NCI-H82 (cell line): ENCODE measurements around the gene PGRMC1.
"Not testable (repeated sequence)": the region's sequence is repeated elsewhere in the genome, so short reads cannot be mapped to it uniquely, and the experiment has no call there.

Experiments used
- DNase-seq: peaks from one replicate; lab custom pipeline; 2025; lab: John Stamatoyannopoulos, UW

Gene PGRMC1

DNA sequence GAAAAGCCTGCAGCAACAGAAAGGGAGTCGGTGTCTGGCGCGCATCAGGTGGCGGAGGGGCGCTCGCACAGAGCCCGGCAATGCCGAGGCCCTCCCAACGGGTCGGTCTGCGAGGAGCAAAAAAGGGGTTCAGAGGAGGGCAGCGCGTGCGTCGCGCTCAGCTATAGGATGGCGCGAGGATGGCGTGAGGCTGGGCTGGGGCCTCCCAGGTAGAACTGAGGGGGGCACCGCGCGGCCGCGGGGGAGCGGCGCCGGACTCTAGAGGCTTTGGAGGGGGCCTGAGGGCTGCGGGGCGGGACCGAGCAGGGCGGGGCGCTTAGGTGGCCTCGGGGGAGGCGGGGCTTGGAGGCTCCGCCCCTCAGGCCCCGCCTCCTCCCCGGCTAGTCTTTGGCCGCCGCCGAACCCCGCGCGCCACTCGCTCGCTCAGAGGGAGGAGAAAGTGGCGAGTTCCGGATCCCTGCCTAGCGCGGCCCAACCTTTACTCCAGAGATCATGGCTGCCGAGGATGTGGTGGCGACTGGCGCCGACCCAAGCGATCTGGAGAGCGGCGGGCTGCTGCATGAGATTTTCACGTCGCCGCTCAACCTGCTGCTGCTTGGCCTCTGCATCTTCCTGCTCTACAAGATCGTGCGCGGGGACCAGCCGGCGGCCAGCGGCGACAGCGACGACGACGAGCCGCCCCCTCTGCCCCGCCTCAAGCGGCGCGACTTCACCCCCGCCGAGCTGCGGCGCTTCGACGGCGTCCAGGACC lies at the start of gene PGRMC1:
TSS of gene PGRMC1 (plus strand) at position 414 of the 751 bp plus-strand sequence. CDS start at position 493, 79 bp downstream.
- peak; percentile 93 for DNase-seq

DNA sequence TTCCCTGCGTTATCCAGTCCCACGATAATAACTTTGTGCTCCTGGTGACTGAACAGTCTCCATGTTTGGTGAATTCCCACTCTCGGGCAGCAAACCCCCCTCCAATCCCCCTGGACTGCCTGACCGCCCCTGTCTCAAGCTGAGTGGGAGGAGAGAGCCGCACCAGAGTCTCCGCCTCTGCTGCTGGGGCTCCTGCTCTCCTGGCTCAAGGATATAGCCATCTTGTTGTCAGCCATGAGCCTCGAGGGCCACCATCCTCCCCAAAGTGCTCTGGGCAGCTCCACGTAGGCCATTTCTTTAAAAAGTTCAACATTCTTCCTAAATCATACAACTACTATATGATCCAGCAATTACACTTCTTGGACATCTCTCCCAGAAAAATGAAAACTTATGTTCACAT lies 49.3 kb upstream of the PGRMC1 start:
- no peak for DNase-seq

DNA sequence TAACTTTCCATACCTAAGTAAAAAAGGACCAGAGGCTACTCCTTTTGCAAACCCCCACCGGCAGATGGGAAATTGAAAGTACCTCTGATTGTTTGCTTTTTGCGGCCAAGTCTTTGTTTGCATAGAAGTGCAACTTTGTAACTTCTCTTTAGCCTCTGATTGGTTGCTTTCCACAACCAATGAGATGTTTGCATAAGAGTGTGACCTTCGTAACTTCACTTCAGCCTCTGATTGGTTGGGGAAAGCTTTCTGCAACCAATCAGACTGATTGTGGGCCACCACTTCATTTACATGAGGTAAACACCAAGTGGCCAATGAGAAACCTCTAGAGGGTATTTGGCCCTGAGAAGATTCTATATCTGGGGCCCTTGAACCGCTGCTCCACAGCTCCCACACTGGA lies 48.8 kb upstream of the PGRMC1 start:
- no peak for DNase-seq

DNA sequence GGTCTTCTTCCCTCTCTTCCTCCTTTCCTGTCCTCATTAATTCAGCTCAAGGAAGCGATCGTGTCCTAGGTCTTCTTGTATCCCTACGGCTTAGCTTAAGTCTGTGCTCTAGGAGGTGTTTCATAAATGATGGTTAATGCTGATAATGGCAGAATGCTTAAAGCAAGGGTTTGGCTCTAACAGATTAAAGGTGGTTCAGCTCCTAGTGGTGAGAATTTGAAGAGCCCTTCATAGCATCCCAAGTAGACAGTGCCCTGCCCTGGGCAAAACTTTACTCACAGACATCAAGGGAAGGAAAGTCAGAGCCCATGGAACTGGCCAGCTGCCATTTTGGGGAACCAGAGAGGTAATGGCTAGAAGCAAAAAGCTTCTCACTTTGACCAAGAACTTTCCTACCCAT lies 47.0 kb upstream of the PGRMC1 start:
- no peak for DNase-seq

DNA sequence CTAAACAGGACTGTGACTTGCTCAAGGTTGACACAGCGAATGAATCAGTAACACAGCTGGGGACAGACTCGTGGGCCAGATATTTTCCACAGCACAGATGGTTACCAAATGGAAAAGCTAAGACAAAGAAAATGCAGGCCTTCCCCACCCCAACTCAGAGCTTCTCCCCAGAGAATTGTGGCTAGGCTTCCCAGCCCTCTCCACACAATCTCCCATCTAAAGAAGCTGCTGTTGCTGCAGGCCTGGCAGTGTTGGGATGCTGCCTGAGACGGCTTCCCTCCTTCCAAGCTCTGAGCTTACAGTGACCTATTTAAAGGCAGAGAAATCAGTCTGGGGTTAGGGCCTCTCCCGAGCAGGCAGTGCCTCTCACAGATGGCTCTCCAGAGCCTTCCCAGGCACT lies 46.5 kb upstream of the PGRMC1 start:
- no peak for DNase-seq

DNA sequence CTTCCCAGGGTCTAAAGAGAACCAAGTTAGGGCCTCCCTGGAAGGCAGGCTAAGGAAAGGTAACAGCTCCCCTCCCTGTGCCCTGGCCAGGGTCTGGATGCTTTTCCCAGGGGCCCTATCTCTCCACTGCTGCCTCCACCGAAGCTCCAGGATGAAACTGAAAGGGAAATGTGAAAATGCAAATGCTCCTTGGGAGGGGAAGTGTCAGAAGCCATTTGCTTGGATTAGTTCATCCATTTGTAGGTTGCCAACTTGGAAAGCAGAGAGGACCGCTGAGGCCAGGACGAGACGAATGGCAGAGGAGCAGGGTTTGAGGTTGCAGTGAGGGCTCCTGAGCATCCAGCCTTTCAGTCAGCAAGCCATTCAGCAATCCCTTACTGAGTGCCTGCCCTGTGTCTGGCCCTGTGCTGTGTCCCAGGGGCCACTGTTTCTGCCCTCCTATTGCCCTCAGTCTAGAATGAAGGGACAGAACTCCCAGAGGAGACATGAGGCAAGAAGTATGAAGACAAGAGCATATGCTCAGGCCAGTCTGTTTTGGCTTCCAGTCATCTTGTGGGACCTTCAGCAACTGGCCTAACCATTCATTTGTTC lies 45.9 kb upstream of the PGRMC1 start:
- no peak for DNase-seq

DNA sequence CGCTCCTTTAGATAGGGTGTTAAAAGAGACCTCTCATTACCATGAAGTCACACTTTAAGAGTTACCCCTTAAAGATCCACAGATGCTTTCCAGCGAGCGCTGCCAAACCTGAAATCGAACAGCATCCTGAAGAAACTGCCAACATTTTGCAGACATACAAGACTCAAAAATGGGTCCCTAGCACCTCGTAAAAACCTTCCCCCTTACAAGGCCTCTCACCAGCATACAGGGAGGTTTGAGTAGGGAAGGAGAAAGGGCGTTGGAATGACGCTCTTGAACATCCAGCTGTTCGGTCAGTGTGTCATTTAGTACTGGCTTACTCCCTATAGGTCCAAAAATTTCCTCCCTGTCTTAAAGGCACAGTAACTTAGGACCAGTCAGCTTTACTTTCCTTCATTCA lies 45.3 kb upstream of the PGRMC1 start:
- no peak for DNase-seq

DNA sequence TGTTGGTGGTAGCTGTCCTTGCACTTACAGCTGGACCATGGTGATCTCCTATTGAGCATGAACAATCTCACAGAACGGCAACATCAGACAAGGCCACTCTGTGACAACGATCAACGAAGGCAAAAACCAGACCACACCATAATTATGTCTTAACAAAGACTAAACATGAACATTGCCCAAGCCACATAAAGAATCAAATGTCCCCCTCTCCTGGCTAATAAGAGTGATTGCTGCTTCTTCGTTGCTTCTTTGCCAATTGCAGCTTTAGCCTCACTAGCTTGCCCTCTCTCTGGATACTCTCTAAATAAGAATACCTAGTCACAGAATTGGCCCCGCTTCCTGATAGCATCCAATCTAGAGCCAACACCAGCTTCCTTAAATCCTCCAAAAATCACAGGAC lies 41.5 kb upstream of the PGRMC1 start:
- peak; percentile 4 for DNase-seq

DNA sequence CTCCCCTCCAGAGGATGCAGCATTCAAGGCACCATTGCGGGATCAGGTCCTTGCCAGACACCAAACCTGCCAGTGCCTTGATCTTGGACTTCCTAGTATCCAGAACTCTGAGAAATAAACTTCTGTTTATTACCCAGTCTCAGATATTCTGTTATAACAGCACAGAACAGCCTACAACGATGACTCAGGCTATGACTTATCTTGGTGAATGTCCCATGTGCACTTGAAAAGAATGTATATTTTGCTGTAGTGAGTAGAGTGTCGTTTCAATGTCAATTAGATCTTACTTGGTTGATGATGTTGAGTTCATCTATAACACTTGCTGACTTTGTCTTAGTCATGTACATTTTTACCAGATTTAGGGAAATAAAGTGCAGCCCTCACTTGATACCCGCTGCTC lies 34.5 kb upstream of the PGRMC1 start:
- DNase-seq = no peak

DNA sequence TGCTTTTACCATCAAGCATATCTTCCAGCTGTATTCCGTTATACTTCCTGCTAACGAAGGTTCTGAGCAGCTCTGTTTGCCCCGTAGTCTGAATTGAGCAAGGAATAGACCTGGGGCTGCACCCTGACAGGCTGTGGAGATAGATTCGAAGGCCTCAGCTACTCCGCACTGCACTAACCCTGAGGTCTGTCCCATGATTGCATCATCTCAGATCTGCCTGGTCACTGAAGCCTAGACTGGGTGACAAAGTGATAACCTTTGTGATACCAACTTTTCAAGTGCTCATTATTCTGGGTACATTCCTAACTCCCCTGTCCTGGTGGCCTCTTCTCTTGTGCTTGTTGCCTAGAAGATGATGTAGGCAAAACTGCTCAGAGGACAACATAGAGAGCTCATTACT lies 29.9 kb upstream of the PGRMC1 start:
- no peak for DNase-seq

DNA sequence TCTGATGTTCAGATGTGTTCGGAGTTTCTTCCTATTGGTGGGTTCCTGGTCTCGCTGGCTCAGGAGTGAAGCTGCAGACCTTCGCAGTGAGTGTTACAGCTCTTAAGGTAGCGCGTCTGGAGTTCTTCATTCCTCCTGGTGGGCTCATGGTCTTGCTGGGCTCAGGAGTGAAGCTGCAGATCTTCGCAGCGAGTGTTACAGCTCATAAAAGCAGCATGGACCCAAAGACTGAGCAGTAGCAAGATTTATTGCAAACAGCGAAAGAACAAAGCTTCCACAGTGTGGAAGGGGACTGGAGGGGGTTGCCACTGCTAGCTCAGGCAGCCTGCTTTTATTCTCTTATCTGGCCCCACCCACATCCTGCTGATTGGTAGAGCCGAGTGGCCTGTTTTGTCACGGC lies 28.6 kb upstream of the PGRMC1 start:
- not testable (repeated sequence) for DNase-seq

DNA sequence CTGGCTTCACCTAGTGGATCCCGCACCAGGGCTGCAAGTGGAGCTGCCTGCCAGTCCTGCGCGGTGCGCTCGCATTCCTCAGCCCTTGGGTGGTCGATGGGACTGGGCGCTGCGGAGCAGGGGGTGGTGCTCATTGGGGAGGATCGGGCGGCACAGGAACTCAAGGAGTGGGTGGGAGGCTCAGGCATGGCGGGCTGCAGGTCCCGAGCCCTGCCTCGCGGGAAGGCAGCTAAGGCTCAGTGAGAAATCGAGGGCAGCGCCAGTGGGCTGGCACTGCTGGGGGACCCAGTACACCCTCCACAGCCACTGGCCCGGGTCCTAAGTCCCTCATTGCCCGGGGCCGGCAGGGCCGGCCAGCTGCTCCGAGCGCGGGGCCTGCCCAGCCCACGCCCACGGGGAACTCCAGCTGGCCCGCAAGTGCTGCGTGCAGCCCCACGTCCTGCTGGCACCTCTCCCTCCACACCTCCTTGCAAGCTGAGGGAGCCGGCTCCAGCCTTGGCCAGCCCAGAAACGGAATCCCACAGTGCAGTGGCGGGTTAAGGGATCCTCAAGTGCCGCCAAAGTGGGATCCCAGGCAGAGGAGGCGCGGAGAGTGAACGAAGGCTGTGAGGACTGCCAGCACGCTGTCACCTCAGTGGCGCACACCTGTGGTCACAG lies 27.6 kb upstream of the PGRMC1 start:
- no peak for DNase-seq

DNA sequence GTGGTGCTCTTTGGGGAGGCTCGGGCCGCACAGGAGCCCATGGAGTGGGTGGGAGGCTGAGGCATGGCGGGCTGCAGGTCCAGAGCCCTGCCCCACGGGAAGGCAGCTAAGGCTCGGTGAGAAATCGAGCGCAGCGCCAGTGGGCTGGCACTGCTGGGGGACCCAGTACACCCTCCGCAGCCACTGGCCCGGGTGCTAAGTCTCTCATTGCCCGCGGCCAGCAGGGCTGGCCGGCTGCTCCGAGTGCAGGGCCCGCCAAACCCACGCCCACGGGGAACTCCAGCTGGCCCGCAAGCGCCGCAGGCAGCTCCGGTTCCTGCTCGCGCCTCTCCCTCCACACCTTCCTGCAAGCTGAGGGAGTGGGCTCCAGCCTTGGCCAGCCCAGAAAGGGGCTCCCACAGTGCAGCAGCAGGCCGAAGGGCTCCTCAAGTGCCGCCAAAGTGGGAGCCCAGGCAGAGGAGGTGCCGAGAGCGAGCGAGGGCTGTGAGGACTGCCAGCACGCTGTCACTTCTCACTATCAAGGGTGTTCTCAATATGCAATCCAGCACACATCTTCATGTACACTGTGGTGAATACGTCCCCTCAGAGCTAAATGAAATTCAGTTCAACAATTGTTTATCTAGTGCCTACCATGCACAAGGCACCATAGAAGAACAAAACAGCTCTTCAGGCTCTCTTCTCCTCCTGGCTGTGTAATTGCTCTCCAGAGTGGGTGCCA lies 25.0 kb upstream of the PGRMC1 start:
- DNase-seq = not testable (repeated sequence)

DNA sequence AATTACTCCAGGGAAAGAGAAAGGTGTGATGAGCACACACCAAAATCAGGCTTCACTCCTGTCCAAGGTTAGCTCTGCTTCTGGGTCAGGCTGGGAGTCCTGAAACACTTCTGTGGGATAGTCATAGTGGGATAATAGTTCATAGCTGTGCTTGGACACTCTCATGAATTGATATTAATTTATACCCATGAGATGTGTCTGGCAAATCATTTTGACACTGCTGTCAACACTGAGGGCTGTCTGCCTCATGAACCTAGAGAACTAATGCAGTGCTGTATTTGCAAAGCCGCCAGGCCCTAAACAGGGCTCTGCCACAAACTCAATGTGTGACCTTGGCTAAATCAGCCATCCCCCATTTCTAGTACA lies 24.5 kb upstream of the PGRMC1 start:
- DNase-seq = no peak

DNA sequence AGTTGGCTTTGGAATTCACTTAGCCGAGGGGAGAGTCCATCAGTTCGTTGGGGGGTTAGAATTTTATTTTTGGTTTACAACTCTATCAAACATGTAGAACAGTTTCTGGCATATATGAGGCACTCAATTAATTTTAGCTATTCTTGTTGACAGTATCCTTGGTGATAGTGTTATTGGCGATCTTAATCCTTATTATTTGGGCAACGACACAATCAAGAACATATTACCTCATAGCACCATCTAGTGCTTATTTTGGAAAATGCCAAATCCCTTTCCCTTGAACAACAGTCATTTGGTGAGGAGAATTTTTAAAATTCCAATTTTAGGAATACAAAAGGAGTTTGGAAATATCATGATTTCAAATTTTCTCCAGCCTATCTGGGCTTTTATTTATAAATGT lies 17.9 kb upstream of the PGRMC1 start:
- peak; percentile 47 for DNase-seq

DNA sequence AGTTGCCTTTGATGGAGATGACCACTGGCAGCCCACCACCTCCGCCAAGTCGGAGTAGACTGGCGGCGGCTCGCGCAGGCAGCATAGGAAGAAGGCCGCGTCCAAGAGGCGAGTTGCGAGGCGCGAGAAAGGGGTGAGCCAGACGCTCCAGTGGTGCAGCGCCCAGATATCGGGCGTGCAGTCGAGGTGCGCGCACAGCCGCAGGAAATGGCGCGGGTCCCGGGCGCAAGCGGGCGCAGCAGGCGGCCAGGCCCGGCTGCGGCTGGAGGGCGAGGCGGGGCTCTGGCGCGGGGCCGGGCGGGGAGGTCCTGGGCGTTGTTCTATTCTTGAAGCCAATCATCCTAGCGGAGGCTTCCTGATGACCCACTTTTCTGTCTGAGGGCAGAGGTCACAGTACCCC lies 13.2 kb upstream of the PGRMC1 start:
- DNase-seq = no peak

DNA sequence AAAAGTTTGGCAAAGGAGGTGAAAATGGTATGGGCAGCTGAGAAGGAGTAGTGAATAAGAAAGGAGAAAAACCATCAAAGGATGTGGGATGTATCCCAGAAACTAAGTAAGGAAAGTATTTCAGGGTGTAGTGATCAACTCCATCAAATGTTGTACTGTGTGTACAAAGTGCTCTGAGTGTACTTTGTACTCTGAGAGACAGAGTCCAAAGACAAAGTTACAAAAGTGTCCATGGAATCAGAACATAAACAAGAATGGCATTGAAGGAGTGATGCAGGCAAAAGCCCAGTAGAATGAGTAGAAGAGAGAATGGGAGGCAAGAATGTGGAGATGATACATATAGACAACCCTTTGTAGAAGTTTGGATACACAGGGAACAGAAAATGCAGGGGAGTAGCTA lies 12.3 kb upstream of the PGRMC1 start:
- DNase-seq = no peak

DNA sequence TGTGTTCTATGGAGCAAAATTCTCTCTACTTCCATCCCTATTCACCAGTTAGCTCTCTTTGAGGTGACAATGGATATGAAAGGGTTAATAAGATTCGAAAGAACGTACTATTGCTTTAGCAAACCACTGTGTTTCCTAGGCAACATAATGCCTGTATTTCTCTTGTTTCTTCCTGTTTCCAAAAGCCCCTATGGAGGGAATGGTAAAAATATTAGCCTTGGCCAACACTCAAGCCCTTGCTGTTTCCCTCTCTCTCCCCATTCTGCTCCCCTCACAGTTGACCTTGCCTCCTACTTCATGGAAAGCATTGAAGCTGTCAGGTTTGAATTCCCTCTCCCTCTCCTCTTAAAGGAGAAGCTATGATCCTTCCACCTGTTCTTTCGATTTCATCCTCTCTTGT lies 9.6 kb upstream of the PGRMC1 start:
- DNase-seq = no peak

DNA sequence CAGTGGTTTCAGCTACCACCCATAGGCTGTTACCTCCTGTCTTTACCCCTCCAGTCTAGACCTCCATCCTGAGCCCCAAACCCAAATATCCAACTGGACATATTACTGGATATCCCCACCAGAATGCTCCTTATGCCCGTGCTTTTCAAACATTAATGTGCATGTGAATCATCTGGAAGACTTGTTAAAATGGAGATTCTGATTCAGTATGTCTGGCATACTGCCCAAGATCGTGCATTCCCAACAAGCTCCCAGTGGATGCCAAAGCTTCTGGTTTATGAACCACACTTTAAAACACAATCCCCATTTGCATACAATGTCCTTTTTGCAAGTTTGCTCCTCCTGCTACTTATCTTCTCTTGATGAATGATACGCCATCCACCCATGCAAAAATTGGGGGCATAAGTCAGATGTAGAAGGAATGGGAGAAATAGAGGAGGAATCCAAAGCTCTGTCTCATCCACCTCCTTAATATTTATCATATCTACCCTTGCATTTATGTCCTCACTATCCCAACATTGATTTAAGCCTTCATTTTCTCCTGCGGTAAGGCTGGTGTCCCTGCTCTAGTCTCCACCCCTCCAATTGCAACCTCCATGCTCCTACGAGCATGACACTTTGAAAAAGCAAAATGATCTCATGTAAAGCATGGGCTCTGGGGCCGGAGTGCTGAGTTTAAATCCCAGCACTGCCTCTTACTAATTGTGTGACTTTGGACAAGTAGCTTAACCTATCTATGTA lies 7.4 kb upstream of the PGRMC1 start:
- DNase-seq = no peak

DNA sequence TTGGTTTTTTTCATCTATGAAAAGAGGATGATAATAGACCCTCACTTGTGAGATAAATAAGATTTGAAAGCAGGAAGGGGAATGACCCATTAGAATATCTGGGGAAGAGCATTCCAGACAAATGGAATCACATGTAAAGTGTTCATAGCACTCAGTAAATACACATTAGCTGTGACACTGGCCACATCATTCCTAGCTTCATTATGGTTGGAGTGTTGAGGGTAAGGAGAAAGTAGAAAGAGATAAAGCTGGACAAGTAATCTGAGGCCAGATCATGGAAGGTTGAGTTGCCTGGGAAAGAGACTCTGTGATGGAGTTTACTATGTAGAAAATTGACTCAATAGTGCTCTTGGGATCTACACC lies 6.9 kb upstream of the PGRMC1 start:
- DNase-seq = no peak

DNA sequence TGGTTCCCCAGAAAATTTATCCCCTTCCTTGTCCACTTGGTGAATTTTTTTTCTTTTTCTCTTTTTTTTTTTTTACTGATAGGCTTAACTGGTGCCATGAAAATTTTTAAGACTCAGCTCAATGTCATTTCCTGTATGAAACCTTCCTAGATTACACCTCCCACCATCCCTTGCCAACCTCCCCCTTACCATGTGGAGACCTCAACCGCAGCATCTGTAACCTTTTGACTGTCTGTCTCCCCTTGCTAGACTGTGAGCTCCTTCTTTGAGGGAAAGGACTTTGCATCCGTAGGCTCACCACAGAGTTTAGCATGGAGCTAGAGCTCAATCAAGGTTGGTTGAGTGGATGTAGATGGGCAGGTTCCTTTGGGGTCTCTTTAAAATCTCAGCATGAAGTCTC lies 5.2 kb upstream of the PGRMC1 start:
- DNase-seq = no peak

DNA sequence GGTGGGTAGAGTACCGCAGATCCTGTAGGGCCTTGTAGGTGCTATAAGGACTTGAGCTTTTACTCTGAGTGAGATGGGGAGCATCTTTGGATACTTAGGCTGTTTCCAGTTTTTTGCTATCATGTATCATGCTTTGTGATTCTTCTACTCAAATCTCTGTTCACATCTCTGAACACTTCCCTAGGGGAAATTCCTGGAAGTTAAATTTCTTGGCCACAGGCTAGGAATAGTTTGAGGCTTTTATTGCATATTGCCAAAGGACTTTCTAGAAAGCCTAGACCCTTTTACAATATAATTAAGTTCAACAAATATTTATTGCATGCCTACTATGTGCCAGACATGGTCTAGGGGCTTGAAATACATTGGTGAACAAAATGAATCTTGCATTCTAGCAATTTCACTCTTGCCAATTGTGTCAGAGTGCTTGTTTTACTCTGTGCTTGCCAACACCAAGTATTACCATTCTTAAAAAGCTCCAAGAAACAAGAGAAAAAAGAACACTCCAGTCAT lies 4.1 kb upstream of the PGRMC1 start:
- DNase-seq = no peak
